Right lobe of liver (tissue), 6 donors: ENCODE results near the gene RASA4B. TPM values are rescaled to one million over a fixed set of nuclear protein-coding genes. Genes with fewer than 3 reads are reported as not detected.

Experiments used
- ATAC-seq, 4 donors: fragments of 200-7000 bp; cut with Tn5 transposase; one replicate each; pipeline ENCODE4 v1.9.1; 2020; ENCODE audit warnings: mild to moderate bottlenecking in 4 of 4, moderate library complexity in 4 of 4
- DNase-seq, 3 donors: peaks; one replicate each; pipeline ENCODE4 v3.0.0-alpha.2; 2020
- H3K27ac ChIP-seq, 3 donors: fragments of 200-600 bp; one replicate each; pipeline ENCODE4 v1.8.0; 2022
- H3K27me3 ChIP-seq, 2 donors: fragments of 200-600 bp; one replicate each; pipeline ENCODE4 v1.8.0; 2022
- H3K36me3 ChIP-seq, 4 donors: fragments of 200-600 bp; sonication (generic) in 1 of 4; one replicate each; pipeline versions ENCODE4 v1.5.1 to v1.8.0; 2017 to 2022; ENCODE audit warnings: control low read depth in 1 of 4
- H3K4me1 ChIP-seq, 4 donors: fragments of 200-600 bp; sonication (generic) in 1 of 4; one replicate each; pipeline versions ENCODE4 v1.5.1 to v1.8.0; 2017 to 2022; ENCODE audit warnings: control low read depth in 1 of 4
- H3K4me3 ChIP-seq, 3 donors: fragments of 200-600 bp; one replicate each; pipeline ENCODE4 v1.8.0; 2022
- H3K9me3 ChIP-seq, 4 donors: fragments of 200-600 bp; sonication (generic) in 1 of 4; one replicate each; pipeline versions ENCODE4 v1.5.1 to v1.8.0; 2017 to 2022; ENCODE audit warnings: control low read depth in 1 of 4
- CTCF ChIP-seq, 4 donors: fragments of 200-600 bp in 3 of 4; fragments of 450-650 bp in 1 of 4; IDR thresholded peaks; one replicate each; pipeline versions ENCODE4 v1.5.1 to v1.8.0; 2016 to 2022; ENCODE audit warnings: antibody characterized with exemption in 4 of 4, mild to moderate bottlenecking in 2 of 4
- POLR2A ChIP-seq: fragments of 450-650 bp; IDR thresholded peaks from one replicate; pipeline ENCODE4 v1.6.1; 2017; ENCODE audit warnings: antibody characterized with exemption, mild to moderate bottlenecking
- WGBS: methylation state at CpG from one replicate; pipeline ENCODE4 v1.1.6; 2018; ENCODE audit warnings: low coverage, low lambda C conversion rate; ENCODE audit not compliant: insufficient coverage; ENCODE audit errors: missing lambda C conversion rate; 5-methylcytosine and 5-hydroxymethylcytosine counted together
- intact Hi-C, 2 donors: fragments of 100-400 bp; cut with DNase I; formaldehyde crosslinking; loops; one replicate each; pipeline versions ENCODE4 v1.11.2 to v1.14.1; 2022
- total RNA-seq, 6 experiments: library from RNA; depleted of rRNA in 2 of 6; stranded (reverse); fragments of >200 nt in 2 of 6; fragmentation: NEBNext Ultra II Directional in 3 of 6; extraction: Animal tissue kit (Norgen Biotek cat#: 25700) in 3 of 6; gene quantifications; one replicate each; pipeline versions ENCODE4 v1.1.0 to v1.2.4, GENCODE V29; 2016 to 2023
- donor health status: DM: no; HTN: yes; CAD: no.
- donor health status: DM: no; HTN: no; CAD: no.
- donor health status: DM: no; HTN: no; CAD: no.
- donor health status: DM: no; HTN: yes; CAD: no.
- donor health status: DM: no; HTN: yes; CAD: no.

Gene RASA4B
- total RNA-seq, 6 experiments from 2014 or later: 1.1 to 3.4 (median 2.7) TPM

GRCh38 chr7:102473271-102473991 is 44.1 kb downstream of the RASA4B start:
- no peaks in the 10 kb centered on the region for H3K9me3 ChIP-seq
- no peak overlapping the region for H3K4me3 ChIP-seq
- ATAC-seq: no peak
- intact Hi-C loops: no loop called here
- peaks cover 0 to 12% (median 1%) of the 10 kb centered on the region in 4 donors for H3K36me3 ChIP-seq
- no peak overlapping the region for H3K27ac ChIP-seq
- DNase-seq: peak; percentile 13 to 49 (median 42)
- peaks cover 0 to 27% (median 10%) of the 10 kb centered on the region in 4 donors for H3K4me1 ChIP-seq
- TF ChIP-seq CTCF (IDR thresholded peaks at IDR 0.05): no peak
- TF ChIP-seq POLR2A: no peak
- WGBS: 78% methylated on average over 11 of the region's 23 CpGs
- H3K27me3 ChIP-seq: no peaks in the 10 kb centered on the region

- no peak overlapping the region for H3K4me3 ChIP-seq
- intact Hi-C loops: no loop called here
- H3K9me3 ChIP-seq: no peaks in the 10 kb centered on the region
- no peaks in the 10 kb centered on the region for H3K27me3 ChIP-seq
- DNase-seq: peak; percentile 22 to 56 (median 47)
- WGBS: 100% methylated on average over 3 of the region's 31 CpGs
- H3K4me1 ChIP-seq: peaks cover 0 to 33% (median 10%) of the 10 kb centered on the region in 4 donors
- peaks cover 0 to 12% (median 1%) of the 10 kb centered on the region in 4 donors for H3K36me3 ChIP-seq
- H3K27ac ChIP-seq: no peak overlapping the region
- TF ChIP-seq POLR2A: no peak
- no peak for TF ChIP-seq CTCF (IDR thresholded peaks at IDR 0.05)
- no peak for ATAC-seq
These were observed 45.2 kb downstream of the RASA4B start for GRCh38 chr7:102472126-102473041.

GRCh38 chr7:102471791-102472125 is 45.8 kb downstream of the RASA4B start:
- no peaks in the 10 kb centered on the region for H3K27me3 ChIP-seq
- ATAC-seq (no peak), DNase-seq (peak in 2 of 3 donors; percentile 16 to 34)
- H3K4me1 ChIP-seq: peaks cover 0 to 35% (median 10%) of the 10 kb centered on the region in 4 donors
- H3K27ac ChIP-seq: no peak overlapping the region
- 85% methylated on average over 6 of the region's 6 CpGs for WGBS
- peaks cover 0 to 12% (median 1%) of the 10 kb centered on the region in 4 donors for H3K36me3 ChIP-seq
- no peaks in the 10 kb centered on the region for H3K9me3 ChIP-seq
- intact Hi-C loops: no loop called here
- no peak overlapping the region for H3K4me3 ChIP-seq
- TF ChIP-seq POLR2A (no peak), CTCF (IDR thresholded peaks at IDR 0.05) (no peak)

- Histone ChIP-seq H3K4me3 (peak overlapping the region in 2 of 3 donors; percentile 27 to 34), H3K4me1 (peaks cover 0 to 35% (median 13%) of the 10 kb centered on the region in 4 donors), H3K27me3 (no peaks in the 10 kb centered on the region), H3K27ac (peak overlapping the region in 2 of 3 donors; percentile 80 to 83), H3K9me3 (no peaks in the 10 kb centered on the region), H3K36me3 (peaks cover 0 to 12% (median 1%) of the 10 kb centered on the region in 4 donors)
- peak; percentile 4 for TF ChIP-seq POLR2A
- peak in 1 of 4 donors; percentile 26 for TF ChIP-seq CTCF (IDR thresholded peaks at IDR 0.05)
- intact Hi-C loops: no loop called here
- ATAC-seq (peak; percentile 83 to 86 (median 86)), DNase-seq (peak; percentile 89 to 95 (median 95))
- 15% methylated on average over 8 of the region's 20 CpGs for WGBS
These were observed 47.4 kb downstream of the RASA4B start for GRCh38 chr7:102469972-102470825.
